Mucosa of rectum (tissue), 2 donors: ENCODE measurements around the gene HRAS.

ENCODE experiments used
- H3K27ac ChIP-seq, 2 donors: one replicate each; pipeline ENCODE4 v1.7.0; 2013; ENCODE audit warnings: inconsistent platforms in 2 of 2, low read depth in 2 of 2, low read length in 2 of 2
- H3K27me3 ChIP-seq, 2 donors: one replicate each; pipeline ENCODE4 v1.7.0; 2013; ENCODE audit warnings: low read length in 2 of 2; ENCODE audit not compliant: control insufficient read depth in 2 of 2, insufficient read depth in 2 of 2
- H3K36me3 ChIP-seq, 2 donors: one replicate each; pipeline ENCODE4 v1.7.0; 2013; ENCODE audit warnings: low read length in 2 of 2; ENCODE audit not compliant: control insufficient read depth in 2 of 2, insufficient read depth in 2 of 2
- H3K4me1 ChIP-seq, 2 donors: one replicate each; pipeline ENCODE4 v1.7.0; 2013; ENCODE audit warnings: low read length in 2 of 2, mild to moderate bottlenecking in 1 of 2; ENCODE audit not compliant: control insufficient read depth in 2 of 2, insufficient read depth in 2 of 2
- H3K4me3 ChIP-seq, 2 donors: one replicate each; pipeline ENCODE4 v1.7.0; 2013; ENCODE audit warnings: low read length in 2 of 2
- H3K9ac ChIP-seq, 2 donors: one replicate each; pipeline ENCODE4 v1.7.0; 2013; ENCODE audit warnings: low read length in 2 of 2, low read depth in 1 of 2, mild to moderate bottlenecking in 1 of 2
- H3K9me3 ChIP-seq, 2 donors: one replicate each; pipeline ENCODE4 v1.7.0; 2013; ENCODE audit warnings: low read length in 2 of 2; ENCODE audit not compliant: control insufficient read depth in 2 of 2
- donor health status: healthy.
- donor health status: Normal muscosa, but diverticular disease.

HRAS gene

DNA sequence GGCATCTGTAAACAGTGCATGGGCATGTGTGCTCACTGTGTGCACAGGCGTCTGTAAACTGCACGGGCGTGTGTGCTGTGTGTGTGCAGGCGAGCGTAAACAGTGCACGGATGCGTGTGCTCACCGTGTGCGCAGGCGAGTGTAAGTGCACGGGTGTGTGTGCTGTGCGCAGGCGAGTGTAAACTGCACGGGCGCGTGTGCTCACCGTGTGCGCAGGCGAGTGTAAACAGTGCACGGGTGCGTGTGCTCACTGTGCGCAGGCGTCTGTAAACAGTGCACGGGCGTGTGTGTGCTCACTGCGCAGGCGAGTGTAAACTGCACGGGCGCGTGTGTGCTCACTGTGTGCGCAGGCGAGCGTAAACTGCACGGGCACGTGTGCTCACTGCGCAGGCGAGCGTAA lies 50.8 kb downstream of the HRAS start:
- no peak overlapping the region for H3K9ac ChIP-seq
- peaks cover 4 to 5% of the 10 kb centered on the region in 2 donors for H3K4me1 ChIP-seq
- no peaks in the 10 kb centered on the region for H3K9me3 ChIP-seq
- H3K4me3 ChIP-seq, result no peak overlapping the region
- H3K36me3 ChIP-seq, result no peaks in the 10 kb centered on the region
- no peak overlapping the region for H3K27ac ChIP-seq
- no peaks in the 10 kb centered on the region for H3K27me3 ChIP-seq
